ENCODE measurements around the gene PAF1. TPM values are rescaled to one million over a fixed set of nuclear protein-coding genes. Genes with fewer than 3 reads are reported as not detected.

Gene PAF1
- total RNA-seq, 4 donors from 2014 or later, result 30.8 to 48.3 (median 44.3) TPM

DNA sequence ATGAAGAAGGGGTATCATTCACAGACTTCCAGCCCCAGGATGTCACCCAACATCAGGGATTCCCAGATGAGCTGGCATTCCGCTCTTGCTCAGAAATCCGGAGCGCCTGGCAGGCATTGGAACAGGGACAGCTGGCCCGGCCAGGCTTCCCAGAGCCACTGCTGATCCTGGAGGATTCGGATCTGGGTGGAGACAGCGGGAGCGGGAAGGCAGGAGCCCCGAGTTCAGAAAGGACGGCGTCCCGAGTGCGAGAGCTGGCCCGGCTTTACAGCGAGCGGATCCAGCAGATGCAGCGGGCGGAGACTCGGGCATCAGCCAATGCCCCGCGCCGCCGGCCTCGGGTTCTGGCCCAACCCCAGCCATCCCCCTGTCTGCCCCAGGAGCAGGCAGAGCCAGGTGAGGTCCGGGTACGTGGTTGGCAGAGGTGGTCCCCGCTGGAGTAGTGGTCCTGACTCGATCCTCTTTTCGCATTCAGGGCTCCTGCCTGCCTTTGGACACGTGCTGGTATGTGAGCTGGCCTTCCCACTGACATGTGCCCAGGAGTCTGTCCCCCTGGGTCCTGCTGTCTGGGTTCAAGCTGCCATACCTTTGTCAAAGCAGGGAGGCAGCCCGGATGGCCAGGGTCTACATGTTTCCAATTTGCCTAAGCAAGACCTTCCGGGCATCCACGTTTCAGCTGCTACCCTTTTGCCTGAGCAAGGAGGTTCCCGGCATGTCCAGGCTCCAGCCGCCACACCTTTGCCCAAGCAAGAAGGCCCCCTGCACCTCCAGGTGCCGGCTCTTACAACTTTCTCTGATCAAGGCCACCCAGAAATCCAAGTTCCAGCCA is 32.6 kb upstream of the PAF1 start:
- Histone ChIP-seq H3K27me3 (no peaks in the 10 kb centered on the region), H3K36me3 (peaks cover 0 to 67% (median 0%) of the 10 kb centered on the region in 3 donors), H3K4me1 (peaks cover 0 to 28% (median 8%) of the 10 kb centered on the region in 4 donors), H3K27ac (peak overlapping the region in 1 of 4 donors; percentile 36), H3K9me3 (no peaks in the 10 kb centered on the region), H3K4me3 (no peak overlapping the region)
- 85 to 89% methylated on average over 34 to 35 of the region's 35 CpGs for WGBS, 2 donors
- TF ChIP-seq EP300 (IDR thresholded peaks at IDR 0.05), result no peak
- no peak for TF ChIP-seq POLR2A (IDR thresholded peaks at IDR 0.05)
- TF ChIP-seq, protein P1, sequence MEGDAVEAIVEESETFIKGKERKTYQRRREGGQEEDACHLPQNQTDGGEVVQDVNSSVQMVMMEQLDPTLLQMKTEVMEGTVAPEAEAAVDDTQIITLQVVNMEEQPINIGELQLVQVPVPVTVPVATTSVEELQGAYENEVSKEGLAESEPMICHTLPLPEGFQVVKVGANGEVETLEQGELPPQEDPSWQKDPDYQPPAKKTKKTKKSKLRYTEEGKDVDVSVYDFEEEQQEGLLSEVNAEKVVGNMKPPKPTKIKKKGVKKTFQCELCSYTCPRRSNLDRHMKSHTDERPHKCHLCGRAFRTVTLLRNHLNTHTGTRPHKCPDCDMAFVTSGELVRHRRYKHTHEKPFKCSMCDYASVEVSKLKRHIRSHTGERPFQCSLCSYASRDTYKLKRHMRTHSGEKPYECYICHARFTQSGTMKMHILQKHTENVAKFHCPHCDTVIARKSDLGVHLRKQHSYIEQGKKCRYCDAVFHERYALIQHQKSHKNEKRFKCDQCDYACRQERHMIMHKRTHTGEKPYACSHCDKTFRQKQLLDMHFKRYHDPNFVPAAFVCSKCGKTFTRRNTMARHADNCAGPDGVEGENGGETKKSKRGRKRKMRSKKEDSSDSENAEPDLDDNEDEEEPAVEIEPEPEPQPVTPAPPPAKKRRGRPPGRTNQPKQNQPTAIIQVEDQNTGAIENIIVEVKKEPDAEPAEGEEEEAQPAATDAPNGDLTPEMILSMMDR (IDR thresholded peaks at IDR 0.05), result no peak
- DNase-seq (ENCODE audit: low spot score in 2 of 2), result no peak

DNA sequence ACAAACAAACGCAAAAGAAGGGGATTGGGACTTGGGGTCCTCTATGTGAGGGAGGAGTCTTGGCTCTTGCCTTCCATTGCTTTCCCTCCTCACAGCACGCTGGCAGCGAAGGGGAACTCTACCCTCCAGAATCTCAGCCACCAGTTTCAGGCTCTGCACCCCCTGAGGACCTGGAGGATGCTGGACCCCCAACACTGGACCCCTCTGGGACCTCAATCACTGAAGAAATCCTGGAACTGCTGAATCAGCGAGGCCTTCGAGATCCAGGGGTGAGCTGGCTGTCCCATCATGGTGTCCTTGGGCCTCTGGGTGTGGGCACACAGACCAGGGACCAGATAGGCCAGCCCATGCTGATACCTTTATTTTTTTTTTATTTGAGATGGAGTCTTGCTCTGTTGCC is 31.1 kb upstream of the PAF1 start:
- Histone ChIP-seq H3K9me3 (no peaks in the 10 kb centered on the region), H3K36me3 (peaks cover 0 to 81% (median 0%) of the 10 kb centered on the region in 3 donors), H3K4me1 (peaks cover 0 to 22% (median 0%) of the 10 kb centered on the region in 4 donors), H3K27me3 (no peaks in the 10 kb centered on the region), H3K4me3 (no peak overlapping the region), H3K27ac (no peak overlapping the region)
- 88 to 93% methylated on average over 5 of the region's 5 CpGs for WGBS, 2 donors
- TF ChIP-seq, protein P1 (IDR thresholded peaks at IDR 0.05), result no peak
- TF ChIP-seq POLR2A (IDR thresholded peaks at IDR 0.05), result no peak
- TF ChIP-seq EP300 (IDR thresholded peaks at IDR 0.05), result no peak
- DNase-seq (ENCODE audit: low spot score in 2 of 2), result no peak

DNA sequence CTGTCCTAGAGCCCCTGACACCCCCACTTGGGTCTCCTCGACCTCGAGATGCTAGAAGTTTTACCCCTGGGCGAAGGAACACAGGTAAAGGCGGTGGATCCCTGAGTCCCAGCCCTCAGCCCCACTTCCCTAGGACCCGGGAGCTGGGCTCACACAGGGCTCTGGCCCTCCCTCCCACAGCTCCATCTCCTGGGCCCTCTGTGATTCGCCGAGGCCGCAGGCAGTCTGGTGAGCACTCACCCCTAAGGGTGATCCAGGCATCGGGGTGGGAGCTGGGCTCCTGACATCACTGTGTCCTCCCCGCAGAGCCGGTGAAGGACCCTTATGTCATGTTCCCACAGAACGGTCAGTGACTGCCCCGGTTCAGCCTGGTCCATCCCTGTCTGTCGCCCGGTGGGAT is 29.9 kb upstream of the PAF1 start:
- H3K36me3 ChIP-seq, result peaks cover 0 to 94% (median 0%) of the 10 kb centered on the region in 3 donors
- H3K9me3 ChIP-seq, result no peaks in the 10 kb centered on the region
- 85 to 93% methylated on average over 14 to 15 of the region's 15 CpGs for WGBS, 2 donors
- TF ChIP-seq EP300 (IDR thresholded peaks at IDR 0.05) (no peak), POLR2A (IDR thresholded peaks at IDR 0.05) (no peak)
- TF ChIP-seq, protein P1 (IDR thresholded peaks at IDR 0.05), result no peak
- peak overlapping the region in 1 of 4 donors; percentile 39 for H3K27ac ChIP-seq
- H3K4me1 ChIP-seq, result peaks cover 0 to 22% (median 3%) of the 10 kb centered on the region in 4 donors
- DNase-seq (ENCODE audit: low spot score in 2 of 2), result no peak
- H3K4me3 ChIP-seq, result no peak overlapping the region
- no peaks in the 10 kb centered on the region for H3K27me3 ChIP-seq

DNA sequence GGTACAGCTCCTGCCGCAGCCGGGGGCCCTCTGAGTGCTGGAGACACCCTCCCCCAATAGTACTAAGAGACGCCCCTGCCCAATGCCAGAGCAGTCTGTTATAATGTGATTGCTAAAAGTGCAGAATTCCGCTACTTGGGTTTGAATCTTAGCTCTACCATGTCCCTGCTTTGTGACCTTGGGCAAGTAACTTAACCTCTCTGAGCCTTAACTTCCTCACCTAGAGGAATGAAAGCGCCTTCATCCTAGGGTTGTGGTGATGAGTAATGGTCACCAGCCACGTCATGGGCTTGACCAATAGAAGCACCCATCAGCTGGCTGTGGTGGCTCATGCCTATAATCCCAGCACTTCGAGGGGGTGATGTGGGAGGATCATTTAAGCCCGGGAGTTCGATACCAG is 28.1 kb upstream of the PAF1 start:
- 87 to 90% methylated on average over 9 of the region's 9 CpGs for WGBS, 2 donors
- Histone ChIP-seq H3K9me3 (no peaks in the 10 kb centered on the region), H3K36me3 (peaks cover 0 to 83% (median 0%) of the 10 kb centered on the region in 3 donors), H3K27ac (no peak overlapping the region), H3K27me3 (no peaks in the 10 kb centered on the region), H3K4me3 (no peak overlapping the region), H3K4me1 (peaks cover 0 to 37% (median 15%) of the 10 kb centered on the region in 4 donors)
- DNase-seq (ENCODE audit: low spot score in 2 of 2), result no peak
- TF ChIP-seq POLR2A (IDR thresholded peaks at IDR 0.05) (no peak), EP300 (IDR thresholded peaks at IDR 0.05) (no peak)
- TF ChIP-seq, protein P1 (IDR thresholded peaks at IDR 0.05), result no peak
